HG02588 (cell line): ENCODE data around the gene RGSL1.

Experiments used
- ATAC-seq: cut with Tn5 transposase; IDR thresholded peaks from one replicate; pipeline ENCODE4 v1.9.1; 2021; ENCODE audit warnings: mild to moderate bottlenecking, moderate library complexity; ENCODE audit not compliant: unreplicated experiment

The RGSL1 gene

DNA sequence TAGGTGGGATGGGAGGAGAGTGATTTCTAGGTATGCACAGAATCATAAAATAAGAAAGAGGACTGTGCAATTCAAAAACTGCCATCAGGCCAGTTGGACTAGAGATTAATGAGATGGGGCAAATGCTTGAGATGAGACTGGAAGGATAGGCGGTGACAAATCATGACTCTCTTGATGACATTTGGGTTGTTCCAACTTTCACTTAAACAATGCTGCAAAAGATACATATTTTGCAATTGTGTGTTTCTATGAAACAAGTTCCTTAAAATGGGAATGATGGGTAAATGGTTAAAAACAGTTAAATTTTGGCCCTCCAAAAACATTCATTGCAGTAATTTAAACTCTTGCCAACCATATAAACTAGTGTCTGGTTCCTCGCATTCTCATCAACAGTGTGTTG lies 84.0 kb downstream of the RGSL1 start:
- no peak for ATAC-seq

DNA sequence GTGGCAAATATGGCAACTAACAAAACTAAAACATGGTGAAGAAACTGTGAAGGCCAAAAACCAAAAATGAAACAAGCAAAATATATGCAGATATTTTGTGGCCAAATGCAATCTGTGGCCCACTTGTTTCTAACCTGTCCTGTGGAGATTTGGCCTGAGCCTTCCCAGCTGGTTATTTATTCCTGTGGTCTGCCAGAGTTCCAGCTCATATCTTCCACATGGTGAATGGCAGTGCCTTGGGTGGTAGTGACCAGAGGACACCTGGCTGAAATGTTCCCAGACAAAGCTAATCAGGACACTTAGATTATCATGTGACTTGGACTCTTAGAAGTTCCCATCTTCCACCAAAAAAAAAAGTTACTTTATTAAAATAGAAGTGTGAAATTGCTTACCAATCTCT lies 99.4 kb downstream of the RGSL1 start:
- ATAC-seq = no peak

DNA sequence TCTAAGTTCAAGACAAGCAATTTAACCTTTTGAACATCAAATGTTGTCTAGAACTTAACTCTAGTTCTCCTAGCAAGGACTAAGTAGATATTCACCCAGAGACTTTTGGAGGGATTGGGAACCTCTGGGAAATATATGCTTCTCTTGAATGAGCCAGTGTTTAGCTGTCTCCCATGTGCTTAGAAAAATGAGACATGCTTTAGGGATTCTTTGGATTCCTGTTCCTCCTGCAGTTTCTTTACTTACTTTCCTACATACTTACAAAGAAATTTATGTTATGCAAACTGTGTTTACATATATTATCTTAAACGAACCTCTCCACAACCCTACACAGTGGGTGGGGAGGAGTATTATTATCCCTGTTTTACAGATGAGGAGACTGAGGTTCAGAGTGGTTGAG lies 99.9 kb downstream of the RGSL1 start:
- no peak for ATAC-seq

DNA sequence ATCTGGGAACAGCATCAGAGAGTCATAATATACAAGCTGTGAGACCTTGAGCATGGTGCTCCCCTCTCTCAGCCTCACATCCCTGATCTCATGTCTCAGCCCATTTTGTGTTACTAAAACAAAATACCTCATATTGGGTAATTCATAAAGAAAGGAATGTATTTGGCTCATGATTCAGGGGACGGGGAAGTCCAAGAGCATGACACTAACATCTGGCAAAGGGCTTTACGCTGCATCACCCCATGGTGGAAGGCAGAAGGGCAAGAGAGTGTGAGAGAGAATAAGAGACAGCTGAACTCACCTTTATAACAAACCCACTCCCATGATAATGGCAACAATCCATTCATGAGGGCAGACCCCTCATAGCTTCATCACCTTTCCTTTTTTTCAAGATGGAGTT lies 102.6 kb downstream of the RGSL1 start:
- no peak for ATAC-seq

DNA sequence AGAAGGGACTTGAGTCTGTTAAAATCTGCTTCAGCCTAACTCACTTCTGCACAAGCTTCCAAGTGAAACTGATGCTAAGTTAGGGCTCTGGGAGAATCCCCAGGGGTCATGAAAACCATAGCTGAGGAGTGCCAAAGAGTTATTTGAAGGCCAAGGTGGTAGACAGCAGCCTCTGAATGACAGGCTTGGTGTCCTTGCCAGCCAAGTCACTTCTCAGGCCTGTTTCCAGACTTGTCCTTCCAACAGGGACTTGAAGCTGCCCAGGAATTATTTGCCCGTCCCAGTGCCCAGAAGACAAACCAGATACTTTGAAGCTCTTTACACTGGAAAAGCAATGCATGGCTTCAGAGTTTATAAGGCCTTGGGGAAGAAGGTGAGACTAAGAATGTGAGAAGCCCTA lies 105.5 kb downstream of the RGSL1 start:
- no peak for ATAC-seq

DNA sequence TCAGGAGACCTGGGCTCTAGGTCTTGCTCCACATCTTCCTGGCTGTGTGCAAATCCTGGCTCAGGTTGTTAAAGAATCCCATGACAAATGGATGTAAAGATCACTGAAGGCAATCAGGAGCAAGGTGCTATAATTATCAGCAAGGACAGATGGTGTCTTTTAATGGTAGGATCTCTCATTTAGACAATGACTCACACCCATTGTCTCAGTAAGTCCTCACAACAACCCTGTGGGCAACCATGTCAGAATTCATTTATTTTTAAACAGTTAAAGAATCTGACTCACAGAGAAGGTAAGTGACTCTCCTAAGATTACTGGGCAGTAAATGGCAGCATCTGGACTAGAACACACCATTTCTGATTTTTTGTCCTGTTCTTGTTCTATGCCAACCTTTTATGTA lies 106.3 kb downstream of the RGSL1 start:
- no peak for ATAC-seq

DNA sequence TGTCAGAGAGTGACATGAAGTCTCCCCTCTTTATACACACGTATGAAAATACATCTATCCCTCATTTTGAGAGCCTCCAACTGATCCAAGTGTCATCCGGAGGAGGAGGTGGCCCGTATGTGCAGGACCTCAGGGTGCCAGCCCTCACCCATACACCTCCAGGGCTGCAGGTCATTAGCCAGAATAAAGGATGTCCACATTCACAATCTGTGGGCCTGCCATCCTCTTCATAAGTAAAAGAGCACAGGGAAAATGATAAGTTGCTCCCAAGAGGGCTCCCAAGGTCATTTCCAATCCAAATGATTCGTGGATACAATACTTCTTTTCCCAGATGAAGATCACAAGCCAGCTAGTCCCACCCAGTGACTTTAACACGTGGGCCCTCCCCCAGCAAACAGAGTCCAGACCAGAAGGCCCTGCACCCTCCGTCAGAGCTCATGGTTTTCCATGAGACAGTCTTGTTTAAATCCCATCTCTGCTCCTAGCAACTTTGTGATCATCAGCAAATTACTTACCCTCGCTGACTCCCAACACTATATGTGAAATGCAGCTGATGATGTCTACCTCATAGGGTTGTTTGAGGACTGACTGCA lies 110.5 kb downstream of the RGSL1 start:
- no peak for ATAC-seq

DNA sequence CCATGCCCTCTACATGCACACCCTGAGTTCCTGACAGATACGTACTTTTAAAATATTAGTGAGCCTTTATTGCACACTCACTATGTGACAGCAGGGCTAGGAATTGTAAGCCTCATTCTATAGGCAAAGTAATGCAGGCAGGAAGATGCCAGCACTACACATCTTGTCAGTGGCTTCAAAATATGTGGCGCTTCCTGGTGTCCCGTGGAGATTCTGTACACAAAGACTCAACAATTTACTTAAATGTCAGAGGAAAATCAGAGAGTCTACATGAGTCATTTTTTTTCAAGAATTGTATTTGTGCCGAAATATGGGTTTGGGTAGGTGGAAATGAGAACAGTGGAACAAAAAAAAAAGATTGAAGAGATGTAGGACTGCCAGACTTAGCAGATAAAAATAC lies 111.5 kb downstream of the RGSL1 start:
- ATAC-seq = no peak

DNA sequence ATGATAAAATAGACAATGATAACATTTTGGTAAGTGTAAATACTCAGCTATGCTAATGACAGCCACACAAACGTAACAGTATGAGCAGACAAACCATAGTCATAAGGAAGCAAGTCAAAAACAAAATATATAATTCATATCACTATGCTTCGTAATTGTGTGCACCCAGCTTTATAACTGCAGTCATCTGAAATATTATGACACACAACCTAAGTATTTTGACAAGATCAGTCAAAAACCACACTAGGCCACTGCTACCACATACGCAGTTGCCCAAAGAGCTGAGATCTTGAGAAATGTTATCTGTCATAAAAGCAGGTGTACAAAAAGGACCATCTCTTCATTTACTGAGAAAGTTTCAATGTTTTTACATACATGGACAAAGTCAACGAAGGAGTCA lies 113.1 kb downstream of the RGSL1 start:
- ATAC-seq = no peak

DNA sequence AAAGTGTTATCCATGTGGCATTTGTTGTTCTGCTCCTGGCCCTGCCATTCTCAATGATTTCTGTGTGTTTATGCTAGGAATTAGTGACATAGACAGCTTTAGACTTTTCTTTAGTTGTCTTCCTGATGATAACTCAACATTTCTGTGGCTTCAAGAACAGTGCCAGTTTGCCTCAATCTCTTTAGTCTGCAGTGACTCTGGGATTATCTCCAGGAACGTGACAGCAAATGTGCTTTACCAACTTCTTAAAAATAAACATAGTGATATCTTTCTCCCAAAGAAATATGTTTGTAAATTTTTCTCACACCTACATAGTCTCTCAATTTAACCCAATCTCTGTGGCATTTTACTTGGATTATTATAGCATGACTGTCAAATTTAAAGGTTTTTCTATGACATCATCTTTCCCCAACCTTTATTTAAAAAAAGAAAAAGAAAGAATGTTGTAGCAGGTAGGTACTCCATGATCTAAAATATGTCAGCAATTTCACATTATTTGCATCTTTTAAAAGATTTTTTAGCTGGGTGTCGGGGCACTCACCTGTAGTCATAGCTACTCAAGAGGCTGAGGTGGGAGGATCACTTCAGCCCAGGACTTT lies 114.6 kb downstream of the RGSL1 start:
- no peak for ATAC-seq

DNA sequence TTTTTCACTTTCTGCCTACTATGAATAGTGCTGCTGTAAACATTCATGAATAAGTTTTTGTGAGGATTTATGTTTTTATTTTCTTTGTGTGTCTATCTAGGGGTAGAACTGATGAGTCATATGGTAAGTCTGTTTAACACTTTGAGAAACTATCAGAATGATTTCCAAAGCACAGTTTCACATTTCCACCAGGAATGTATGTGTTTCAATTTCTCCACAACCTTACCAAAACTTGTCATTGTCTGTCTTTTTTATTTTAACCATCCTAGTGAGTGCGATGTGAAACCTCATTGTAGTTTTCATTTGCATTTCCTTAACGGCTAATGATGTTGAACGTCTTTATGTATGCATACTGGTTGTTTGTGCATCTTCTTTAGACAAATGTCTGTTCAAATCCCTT lies 115.6 kb downstream of the RGSL1 start:
- no peak for ATAC-seq

DNA sequence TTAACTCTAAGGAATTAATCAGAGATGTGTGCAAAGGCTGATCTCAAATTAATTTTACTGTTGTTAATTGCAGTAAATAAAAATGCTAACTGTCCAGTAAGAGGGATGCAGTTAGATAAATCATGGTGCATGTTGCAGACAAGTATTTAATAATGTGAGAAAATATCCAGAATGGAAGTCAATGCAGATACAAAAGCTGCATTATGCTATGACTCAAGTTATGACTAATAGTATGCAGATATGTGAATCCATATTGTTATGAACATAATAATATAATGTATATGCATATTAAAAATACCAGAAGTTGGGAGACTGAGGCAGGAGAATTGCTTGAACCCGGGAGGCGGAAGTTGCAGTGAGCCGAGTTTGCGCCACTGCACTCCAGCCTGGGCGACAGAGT lies 117.7 kb downstream of the RGSL1 start:
- no peak for ATAC-seq

DNA sequence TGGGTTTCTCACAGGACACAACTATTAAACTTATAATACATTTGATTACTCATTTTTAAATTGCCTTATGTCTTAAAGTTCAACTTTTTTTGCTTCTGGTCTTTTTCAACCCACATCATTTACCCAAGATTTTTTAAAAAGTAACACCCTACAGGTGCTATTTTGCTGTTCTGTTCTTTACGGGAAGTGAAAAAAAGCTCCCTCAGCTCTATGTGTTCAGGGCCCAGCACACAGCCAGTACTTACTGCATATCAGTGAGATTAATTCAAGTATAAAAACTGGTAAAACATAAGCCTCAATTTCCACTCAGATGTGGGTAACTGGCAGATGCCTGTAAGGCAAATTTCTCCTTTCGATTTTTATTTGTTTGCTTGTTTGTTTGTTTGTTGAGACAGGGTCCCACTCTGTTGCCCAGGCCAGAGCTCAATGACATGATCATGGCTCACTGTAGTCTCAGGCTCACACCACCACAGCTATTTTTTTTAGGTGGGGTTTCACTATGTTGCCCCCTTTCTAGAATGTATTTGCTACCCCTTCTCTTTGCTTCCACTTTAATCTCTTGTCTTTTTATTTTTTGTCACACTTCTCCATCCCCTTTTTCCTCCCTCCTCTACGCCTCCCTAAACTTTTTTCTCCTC lies 118.8 kb downstream of the RGSL1 start:
- no peak for ATAC-seq

DNA sequence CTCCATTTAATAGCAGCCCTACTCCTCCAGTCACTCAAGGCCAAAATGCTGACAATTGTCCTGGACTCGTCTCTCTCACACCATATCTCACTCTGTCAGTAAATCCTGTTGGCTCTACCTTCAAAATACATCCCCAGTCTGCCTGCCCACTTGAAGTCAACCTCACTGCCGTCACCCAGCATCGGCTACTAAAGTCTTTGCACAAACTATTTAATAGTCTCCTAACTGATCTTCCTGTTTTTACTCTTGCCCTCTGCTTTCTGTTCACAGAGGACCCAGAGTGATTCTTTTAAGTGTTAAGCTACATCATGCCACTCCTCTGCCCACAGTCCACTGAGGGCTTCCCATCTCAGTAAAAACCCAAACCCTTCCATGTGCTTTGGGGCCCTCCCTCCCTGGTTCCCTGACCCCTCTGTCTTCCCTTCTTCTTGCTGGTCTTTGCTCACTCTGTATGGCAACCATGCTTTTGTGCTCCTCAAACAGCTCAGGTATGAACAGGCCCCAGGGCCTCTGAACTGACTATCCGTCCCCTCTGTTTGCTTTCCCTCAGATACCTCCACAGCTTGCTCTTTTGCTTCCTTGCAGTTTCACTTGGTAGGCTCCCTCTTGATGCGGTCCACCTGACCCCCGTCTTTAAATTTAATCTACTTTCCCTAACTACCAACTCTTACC lies 120.1 kb downstream of the RGSL1 start:
- no peak for ATAC-seq

DNA sequence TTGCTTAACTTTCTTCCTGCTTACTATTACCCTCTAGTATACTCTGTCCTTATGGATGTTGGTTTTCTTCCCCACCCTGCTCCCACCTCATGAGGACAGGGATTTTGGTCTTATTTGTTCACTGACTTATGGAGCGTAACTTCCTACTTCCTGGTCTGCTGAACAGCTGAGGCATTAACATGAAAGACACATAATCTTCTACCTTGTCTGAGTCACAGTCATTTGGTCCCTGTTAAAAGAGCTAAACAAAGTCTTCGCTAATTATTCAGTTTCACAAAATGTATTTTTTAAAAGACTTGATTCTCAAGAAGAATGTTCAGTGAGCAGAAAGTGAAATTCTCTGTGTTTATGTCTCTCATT lies 120.6 kb downstream of the RGSL1 start:
- ATAC-seq = no peak

DNA sequence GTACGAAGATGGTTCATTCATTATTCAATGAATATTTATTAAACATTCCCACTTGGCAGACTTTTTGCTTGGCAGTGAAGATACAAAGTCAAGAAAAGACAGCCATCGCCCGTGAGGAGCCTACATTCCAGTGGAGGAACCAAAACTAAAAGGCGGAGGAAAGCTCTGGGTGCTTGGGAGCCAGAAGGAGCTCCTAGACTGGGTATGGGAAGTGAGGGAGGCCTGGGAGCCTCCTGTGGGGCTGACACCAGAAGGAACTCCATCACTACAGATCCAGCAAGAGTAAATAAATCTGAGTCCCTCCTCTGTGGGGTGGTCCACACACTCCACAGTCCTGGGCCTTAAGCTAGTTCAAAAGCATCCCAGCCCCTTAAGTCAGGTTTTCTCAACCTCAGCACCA lies 124.2 kb downstream of the RGSL1 start:
- no peak for ATAC-seq

DNA sequence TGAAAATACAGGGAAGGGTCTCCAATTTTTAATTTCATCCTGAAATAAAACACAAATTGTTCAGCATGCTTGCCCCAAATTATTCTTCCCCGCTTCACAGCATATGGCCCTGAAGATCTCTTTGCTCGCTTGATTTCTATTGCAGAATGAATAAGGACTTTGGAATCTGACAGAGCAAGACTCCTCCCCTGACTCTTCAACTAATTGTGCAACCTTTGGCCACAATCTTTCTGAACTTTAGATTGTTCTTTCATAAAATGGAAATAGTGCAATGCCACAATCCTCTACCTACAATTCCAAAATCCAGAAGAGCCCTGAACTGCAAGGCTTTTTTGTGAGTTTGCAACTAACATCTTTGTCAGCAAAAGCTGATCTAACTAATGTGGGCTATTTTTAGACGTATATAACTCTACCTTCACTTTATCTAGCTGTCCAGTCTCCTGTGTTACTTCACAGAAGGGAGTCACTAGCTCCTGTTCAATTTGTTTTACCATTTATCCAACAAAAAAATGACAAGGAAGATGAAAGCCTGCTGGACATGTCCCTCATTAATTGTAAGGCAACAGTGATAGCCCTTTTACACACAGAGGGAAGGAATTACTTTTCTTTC lies 125.7 kb downstream of the RGSL1 start:
- no peak for ATAC-seq

DNA sequence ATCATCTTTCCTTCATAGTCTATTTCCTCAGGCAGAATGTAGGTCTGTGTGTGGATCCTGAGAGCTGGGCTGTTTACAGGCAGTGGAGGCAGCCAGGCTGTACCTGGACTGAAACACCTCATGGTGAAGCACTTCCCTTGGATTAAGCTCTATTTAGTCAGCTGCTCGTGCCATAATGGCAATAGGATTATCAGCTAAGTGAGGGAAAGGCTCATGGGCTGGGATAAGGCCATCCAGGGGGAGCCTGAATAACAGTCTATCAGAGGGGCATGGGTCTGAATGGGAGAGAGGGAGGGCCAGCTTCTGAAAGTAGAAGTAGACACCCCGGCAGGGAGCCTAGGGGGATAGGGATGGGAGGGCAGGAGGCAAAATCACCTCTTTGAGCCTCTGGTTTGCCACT lies 130.8 kb downstream of the RGSL1 start:
- no peak for ATAC-seq

DNA sequence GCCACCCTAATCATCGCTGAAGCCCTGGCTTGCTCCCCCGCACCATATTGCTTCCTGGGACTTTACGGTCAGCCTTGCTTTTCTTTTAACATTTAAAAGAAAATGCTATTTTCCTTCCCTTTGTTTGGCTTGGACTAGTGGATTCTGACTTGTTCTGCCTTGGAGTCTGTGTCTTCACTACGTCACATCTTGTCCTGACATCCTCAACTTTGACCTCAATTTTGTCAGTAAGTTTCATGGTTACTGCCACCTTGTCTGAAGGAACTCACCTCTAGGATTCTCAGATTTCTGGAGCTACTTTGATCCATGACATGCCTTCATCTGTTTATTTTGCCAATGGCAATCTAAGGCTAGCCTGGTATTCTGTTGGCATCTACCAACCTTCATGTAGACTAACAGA lies 134.8 kb downstream of the RGSL1 start:
- ATAC-seq = no peak

DNA sequence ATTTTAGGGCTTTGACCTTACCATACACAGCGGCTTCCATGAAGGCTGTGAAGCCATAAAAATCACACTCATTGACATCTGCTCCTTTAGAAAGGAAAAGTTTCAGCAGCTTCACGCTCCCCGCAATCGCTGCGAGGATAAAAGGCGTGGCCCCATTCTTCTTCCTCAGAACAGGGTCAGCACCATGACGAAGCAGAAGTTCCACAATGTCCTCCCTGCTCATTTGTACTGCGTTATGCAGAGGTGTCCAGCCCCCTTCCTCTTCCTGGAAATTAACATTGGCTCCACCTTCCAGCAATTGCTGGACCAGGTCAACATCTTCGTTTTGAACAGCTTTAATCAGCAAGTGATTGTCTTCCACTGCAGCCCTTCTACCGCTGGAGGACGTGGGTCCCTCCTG lies 136.4 kb downstream of the RGSL1 start:
- ATAC-seq = no peak

DNA sequence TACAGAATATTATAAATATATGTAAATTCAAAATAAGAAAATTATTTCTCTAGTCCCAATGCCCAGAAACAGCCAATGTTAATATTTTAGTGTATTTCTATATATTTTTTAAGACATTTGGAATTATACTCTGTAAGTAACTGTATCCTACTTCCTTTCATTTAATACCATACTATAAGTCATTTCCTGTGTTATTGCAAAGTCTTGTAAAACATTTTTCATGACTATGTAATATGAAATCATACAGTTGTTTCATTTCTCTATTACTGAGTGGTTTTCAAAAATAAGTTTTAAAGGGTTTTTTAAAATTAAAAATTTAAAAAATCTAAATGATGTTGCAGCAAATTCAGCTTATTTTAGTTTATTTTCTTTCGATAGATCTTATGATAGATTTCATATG lies 137.1 kb downstream of the RGSL1 start:
- ATAC-seq = no peak
